Stimulated activated CD4-positive, alpha-beta T cell treated with anti-CD3 and anti-CD28 coated beads, Interleukin-15, amount 100 ng/mL, for 24 hours (primary cell): ENCODE measurements around the gene ITPRIPL2.

ENCODE experiments used
- DNase-seq: peaks from one replicate; pipeline ENCODE4 v3.0.0-alpha.2; 2020

ITPRIPL2 gene

DNA sequence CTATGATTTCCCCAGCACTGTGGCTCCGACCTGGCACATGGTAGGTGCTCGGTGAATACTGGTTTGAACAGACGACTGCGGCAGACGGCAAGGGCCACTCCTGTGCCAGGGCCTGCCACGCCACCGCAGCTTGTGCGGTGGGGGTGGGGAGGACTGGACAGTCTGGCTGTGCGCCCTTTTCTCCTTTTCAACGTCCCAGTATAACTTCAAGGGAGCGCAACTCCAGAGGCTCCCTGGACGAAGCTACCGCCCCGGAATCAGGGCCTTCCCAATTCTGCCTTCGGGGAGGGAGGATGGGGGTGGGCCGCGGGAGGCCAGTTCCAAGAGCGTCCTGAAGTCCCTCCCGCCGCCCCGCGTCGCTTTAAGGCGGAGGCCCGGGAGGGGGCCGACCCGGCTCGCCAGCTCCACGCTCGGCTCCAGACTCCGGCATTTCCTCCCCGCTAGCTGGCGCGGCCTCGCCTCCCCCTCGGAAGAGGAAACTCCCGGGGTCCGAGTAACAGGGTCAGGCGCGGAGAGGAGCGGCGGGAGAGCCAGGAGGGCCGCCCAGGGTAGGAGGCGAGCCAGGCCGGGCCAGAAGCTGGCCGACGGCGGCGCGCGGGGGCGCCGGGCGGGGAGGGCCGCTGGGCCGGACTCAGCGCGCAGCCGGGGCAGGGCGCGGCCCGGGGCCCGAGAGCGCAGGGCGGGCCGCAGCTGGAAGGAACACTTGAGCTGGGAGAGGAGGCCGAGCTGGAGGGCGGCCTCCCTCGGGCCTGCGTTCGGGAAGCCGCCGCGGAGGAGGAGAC lies at the start of gene ITPRIPL2:
Gene ITPRIPL2, plus strand, starts transcription at position 388 of the 782 bp plus-strand sequence. CDS start 498 bp downstream, outside the sequence.
- peak; percentile 47 for DNase-seq

- DNase-seq = no peak
Measured at GRCh38 chr16:19066988-19067348, 46.8 kb upstream of the ITPRIPL2 start.

DNA sequence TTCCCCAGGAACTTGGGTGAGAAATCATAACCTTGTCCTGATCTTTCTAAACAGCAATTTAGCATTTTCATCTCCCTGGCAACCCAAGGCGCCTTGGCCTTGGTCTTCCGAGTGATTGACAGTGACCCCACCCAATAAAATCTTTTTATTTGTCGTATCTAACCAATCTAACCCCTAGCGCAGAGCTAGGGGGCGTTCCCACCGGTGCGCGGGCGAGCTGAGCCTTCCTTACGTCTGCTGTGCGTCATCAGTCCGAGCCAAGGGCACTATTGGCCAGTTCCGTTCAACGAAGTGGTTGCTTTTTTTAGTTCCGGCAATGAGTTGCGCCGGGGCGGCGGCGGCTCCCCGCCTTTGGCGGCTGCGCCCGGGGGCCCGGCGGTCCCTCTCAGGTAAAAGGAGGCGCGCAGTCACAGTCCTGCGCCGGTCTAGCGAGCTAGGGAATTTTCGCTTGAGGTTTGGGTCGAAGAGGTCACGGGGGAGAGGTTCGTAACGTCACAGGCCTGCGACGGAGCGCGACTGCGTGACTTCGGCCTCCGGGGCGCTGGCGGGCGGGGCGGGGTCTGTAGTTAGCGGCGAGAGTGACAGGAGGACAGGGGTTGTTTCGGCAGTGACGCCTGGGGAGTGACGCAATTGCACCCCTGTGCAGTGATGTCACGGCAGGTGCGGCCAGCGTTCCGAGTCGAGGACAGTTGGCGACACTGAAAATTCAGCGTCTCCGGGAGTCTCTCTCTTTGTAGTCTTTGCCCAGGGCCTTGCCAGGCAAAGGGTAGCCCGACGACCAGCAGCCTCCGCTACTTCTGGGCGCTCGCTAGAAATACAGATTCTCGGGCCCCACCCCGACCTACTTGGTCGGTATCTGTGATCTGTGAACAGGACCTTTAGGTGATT lies 46.2 kb upstream of the ITPRIPL2 start, which contains the start of gene COQ7:
Gene COQ7, plus strand, starts transcription at position 266 of the 888 bp plus-strand sequence. Its CDS starts 51 bp downstream, at position 317.
- DNase-seq = peak; percentile 99

DNA sequence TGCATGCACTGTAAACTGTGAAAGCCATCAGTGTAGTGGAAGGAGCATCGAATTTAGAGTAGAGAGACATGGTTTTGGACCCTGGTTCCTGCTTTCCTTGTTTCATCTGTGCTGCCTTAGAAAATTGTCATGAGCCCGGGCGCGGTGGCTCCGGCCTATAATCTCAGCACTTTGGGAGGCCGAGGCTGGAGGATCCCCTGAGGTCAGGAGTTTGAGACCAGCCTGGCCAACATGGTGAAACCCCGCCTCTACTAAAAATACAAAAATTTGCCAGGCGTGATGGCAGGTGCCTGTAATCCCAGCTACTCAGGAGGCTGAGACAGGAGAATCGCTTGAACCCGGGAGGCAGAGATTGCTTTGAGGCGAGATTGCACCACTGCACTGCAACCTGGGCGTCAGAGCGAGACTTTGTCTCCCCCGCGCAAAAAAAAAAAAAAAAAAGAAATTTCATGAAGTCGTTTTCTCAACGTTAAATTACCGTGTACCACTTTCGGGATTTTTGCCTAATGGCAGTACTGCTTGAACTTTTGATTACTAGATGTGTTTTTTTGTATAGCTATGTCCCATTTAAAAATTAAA lies 45.4 kb upstream of the ITPRIPL2 start:
- DNase-seq = no peak

- peak; percentile 75 for DNase-seq
Measured at GRCh38 chr16:19071811-19072777, 41.7 kb upstream of the ITPRIPL2 start.

- no peak for DNase-seq
Measured at GRCh38 chr16:19073344-19073743, 40.4 kb upstream of the ITPRIPL2 start.

- no peak for DNase-seq
Measured at GRCh38 chr16:19073863-19074262, 39.9 kb upstream of the ITPRIPL2 start.

GRCh38 chr16:19075511-19075910 lies 38.3 kb upstream of the ITPRIPL2 start:
- DNase-seq = no peak

GRCh38 chr16:19077879-19078278 lies 35.9 kb upstream of the ITPRIPL2 start:
- no peak for DNase-seq

- DNase-seq = no peak
Measured at GRCh38 chr16:19083670-19084069, 30.1 kb upstream of the ITPRIPL2 start.

- no peak for DNase-seq
Measured at GRCh38 chr16:19084139-19084538, 29.6 kb upstream of the ITPRIPL2 start.

GRCh38 chr16:19084879-19085278 lies 28.9 kb upstream of the ITPRIPL2 start:
- no peak for DNase-seq

- no peak for DNase-seq
Measured at GRCh38 chr16:19085679-19086200, 28.0 kb upstream of the ITPRIPL2 start.

- DNase-seq = peak; percentile 85
Measured at GRCh38 chr16:19086322-19087199, 27.2 kb upstream of the ITPRIPL2 start.

DNA sequence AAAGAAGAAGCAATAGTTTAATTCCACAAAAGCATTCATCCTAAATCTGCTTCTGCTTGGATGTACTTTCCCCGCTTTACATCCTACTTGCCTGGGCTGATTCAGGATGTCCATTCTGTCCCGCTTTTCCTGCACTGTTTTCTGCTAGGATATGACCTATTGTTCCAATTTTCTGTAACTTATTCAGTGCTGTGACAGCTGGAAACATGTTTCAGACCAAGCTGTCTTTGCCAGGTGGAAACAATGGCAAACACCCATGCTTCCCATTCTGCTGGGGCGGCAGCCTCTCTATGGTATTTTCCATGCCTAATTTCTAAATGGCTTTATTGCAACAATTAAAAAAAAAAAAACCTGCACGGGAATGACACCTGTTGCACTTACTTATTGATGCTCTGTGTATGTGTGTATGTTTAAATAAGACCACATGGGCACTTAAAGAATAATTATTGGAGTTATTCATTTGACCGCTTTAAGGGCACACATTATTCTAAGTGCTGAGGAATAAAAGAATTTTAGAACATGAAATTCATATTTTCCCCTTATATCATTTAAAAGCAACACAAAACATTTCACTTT lies 25.3 kb upstream of the ITPRIPL2 start:
- DNase-seq = no peak

DNA sequence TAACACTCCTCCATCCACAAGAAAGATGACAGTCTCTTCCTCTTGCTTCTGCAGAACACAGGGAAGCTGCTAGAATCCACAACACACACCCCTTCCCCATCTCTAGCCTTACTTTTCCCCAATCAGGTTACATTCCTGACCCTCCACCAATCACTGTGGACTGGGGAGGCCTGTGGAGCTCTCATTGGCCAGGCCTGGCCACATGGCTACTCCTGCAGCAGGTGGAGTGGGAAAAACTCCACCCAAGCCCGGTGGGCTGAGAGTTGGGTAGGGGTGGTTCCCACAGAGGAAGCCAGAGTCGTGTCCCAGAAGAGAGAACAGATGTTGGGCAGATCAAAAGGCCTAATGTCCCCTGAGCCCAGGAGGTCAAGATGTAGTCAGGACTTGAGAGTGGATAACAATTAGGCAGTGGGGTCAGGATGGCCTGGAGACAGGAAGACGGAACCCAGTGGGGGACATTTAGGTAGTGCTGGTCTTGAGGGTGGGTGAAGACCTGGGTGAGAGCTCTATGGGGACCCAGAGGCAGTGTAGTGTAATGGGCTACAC lies 24.3 kb upstream of the ITPRIPL2 start:
- DNase-seq = no peak

DNA sequence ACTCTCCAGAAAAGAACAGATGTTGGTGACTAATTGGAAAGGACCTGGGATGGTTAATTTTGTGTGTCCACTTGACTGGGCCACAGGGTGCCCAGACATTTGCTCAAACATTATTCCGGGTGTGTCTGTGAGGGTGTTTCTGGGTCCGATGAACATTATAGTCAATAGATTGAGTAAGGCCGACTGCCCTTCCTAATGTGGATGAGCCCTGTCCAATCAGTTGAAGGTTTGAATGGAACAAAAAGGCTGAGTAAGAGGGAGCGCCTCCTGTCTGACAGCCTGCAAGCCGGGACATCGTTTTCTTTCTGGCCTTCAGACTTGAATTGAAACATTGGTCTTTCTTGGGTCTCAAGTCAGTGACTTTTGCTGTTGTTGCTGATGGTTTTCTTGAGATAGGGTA lies 22.8 kb upstream of the ITPRIPL2 start:
- DNase-seq = no peak

GRCh38 chr16:19092653-19093410 lies 20.9 kb upstream of the ITPRIPL2 start:
- no peak for DNase-seq
